BJ (cell line): Measurements from ENCODE around the gene EAF2. TPM values are rescaled to one million over a fixed set of nuclear protein-coding genes. Genes with fewer than 3 reads are reported as not detected.

Experiments
- CTCF ChIA-PET: fragments of 350-600 bp; formaldehyde crosslinking; extraction: SDS; loops from one replicate; lab custom pipeline; 2021; ENCODE audit warnings: antibody characterized with exemption, inconsistent platforms; lab: Yijun Ruan, JAX
- POLR2A ChIA-PET: fragments of 300-600 bp; sonication (Branson Sonifier 250); formaldehyde crosslinking; extraction: SDS; loops from one replicate; lab custom pipeline; 2021; ENCODE audit warnings: antibody characterized with exemption; lab: Charles Lee
- DNase-seq: peaks from one replicate; pipeline ENCODE4 v3.0.0-alpha.2; 2011; ENCODE audit warnings: low read depth
- H3K27me3 ChIP-seq: 2 replicates; pipeline ENCODE4 v1.6.0; 2011; ENCODE audit warnings: low read length; ENCODE audit not compliant: control insufficient read depth, insufficient read depth
- H3K36me3 ChIP-seq: 2 replicates; pipeline ENCODE4 v1.5.1; 2011; ENCODE audit warnings: low read length; ENCODE audit not compliant: control insufficient read depth, insufficient read depth
- H3K4me3 ChIP-seq: 2 replicates; pipeline ENCODE4 v1.5.1; 2011; ENCODE audit warnings: low read depth, mild to moderate bottlenecking, control low read depth, low read length
- CTCF ChIP-seq: IDR thresholded peaks from 2 replicates; pipeline ENCODE4 v1.5.1; 2011; ENCODE audit warnings: low read depth, mild to moderate bottlenecking, control low read depth, inconsistent platforms, low read length, moderate library complexity; ENCODE audit not compliant: insufficient read depth
- polyA plus RNA-seq: library from polyadenylated mRNA; depleted of rRNA; stranded (reverse); fragments of >200 nt; gene quantifications from 2 replicates; pipeline ENCODE4 v1.2.3, GENCODE V29; 2011

The EAF2 gene
- polyA plus RNA-seq, 1 experiment, result 0.40 TPM

- ChIA-PET POLR2A (no interaction called here), CTCF (no interaction called here)
- peaks cover 3% of the 10 kb centered on the region for H3K36me3 ChIP-seq
- H3K27me3 ChIP-seq, result no peaks in the 10 kb centered on the region
- TF ChIP-seq CTCF, result no peak
- H3K4me3 ChIP-seq, result no peak overlapping the region
- DNase-seq, result no peak
Observed at GRCh38 chr3:121819236-121819635, 15.8 kb upstream of the EAF2 start.

- ChIA-PET CTCF (no interaction called here), POLR2A (no interaction called here)
- DNase-seq, result no peak
Observed at GRCh38 chr3:121821421-121822199, 13.4 kb upstream of the EAF2 start.

GRCh38 chr3:121822973-121823372 is 12.0 kb upstream of the EAF2 start:
- Histone ChIP-seq H3K36me3 (peaks cover 1% of the 10 kb centered on the region; the same call in 1 of the 2 replicates), H3K27me3 (no peaks in the 10 kb centered on the region), H3K4me3 (no peak overlapping the region)
- no peak for DNase-seq
- no peak for TF ChIP-seq CTCF
- ChIA-PET CTCF (no interaction called here), POLR2A (no interaction called here)

More at GRCh38 chr3:121821421-121822199, 13.4 kb upstream of the EAF2 start:
- no peak for TF ChIP-seq CTCF
- H3K36me3 ChIP-seq, result peaks cover 3% of the 10 kb centered on the region
- no peak overlapping the region for H3K4me3 ChIP-seq
- H3K27me3 ChIP-seq, result no peaks in the 10 kb centered on the region

GRCh38 chr3:121834157-121834670 is 795 bp upstream of the EAF2 start:
- CTCF ChIA-PET, result no interaction called here
- H3K36me3 ChIP-seq, result no peaks in the 10 kb centered on the region; the same call in 1 of the 2 replicates
- no peak for DNase-seq
- POLR2A ChIA-PET, result no interaction called here
- no peaks in the 10 kb centered on the region for H3K27me3 ChIP-seq
- H3K4me3 ChIP-seq, result peak overlapping the region; percentile 65
- TF ChIP-seq CTCF, result no peak

GRCh38 chr3:121835465-121835801 is 424 bp downstream of the EAF2 start:
- DNase-seq, result no peak
- no peak for TF ChIP-seq CTCF
- Histone ChIP-seq H3K4me3 (peak overlapping the region; percentile 65), H3K27me3 (no peaks in the 10 kb centered on the region), H3K36me3 (no peaks in the 10 kb centered on the region)
- CTCF ChIA-PET, result no interaction called here
- POLR2A ChIA-PET, result no interaction called here
